ENCODE results near the gene IFT74.

Gene IFT74

DNA sequence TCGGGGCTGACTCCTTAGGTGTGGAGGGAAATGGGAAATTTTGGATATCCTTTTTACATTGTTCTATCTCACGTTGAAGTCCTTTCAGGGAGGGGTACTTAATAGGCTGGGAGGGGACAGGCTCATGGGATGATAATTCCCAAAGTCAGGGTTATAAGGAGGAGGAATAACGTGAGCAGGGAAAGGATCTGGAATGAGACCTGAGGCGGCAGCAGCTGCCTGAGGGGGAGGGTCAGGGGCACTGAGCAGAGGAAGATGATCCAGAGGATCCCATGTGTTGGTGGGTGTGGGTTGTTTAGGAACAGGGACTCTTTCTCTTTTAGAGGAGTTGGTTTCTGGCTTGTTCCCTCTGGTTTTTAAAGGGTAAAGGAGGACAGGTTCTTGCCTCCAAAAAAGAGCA lies 18.7 kb downstream of the IFT74 start:
- DNase-seq (ENCODE audit: low read depth), result no peak

DNA sequence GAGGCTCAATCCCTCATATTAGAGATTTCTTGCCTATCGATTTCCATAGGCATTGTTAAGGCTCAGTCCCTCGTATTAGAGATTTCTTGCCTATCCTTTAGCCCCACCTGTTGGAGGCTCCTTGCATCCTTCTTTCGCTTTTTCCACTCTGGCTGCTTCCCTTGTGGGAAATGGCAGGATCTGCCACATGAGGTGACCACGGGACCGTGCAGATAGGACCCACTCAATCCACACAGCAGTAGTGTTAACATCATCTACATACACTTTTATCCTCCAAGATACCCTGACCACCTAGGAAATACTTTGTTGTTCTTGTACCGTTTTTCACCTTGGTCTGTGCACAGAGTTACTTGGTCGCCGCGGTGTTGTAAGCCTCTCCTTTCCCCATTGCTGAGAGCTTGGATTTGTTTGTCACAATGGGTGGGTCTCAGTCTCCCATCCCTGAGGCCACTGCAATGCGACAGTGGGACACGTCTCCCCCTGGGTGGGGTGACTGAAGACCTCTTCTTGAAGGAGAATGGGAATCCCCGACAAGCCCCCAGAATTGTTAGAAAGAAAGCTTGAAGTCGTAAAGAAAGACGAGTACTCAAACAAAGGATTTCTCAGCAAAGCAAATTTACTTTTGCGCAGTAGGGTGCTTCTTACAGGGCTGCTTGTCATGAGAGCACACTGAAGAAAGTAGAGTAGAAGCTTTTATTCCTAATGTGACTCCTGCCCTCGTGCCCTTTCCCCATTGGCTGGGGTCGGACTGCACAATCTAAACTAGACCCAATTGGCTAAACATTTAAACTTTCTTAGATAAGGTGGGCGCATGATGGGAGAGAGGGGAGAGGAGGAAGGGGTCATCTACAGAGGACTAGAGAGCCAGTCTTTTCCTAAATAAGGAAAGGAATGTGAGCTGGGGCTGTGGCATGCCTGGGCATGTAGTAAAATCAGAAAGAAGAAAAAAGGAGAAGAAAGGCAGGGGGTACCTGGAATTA lies 19.8 kb downstream of the IFT74 start:
- DNase-seq (ENCODE audit: low read depth), result no peak

DNA sequence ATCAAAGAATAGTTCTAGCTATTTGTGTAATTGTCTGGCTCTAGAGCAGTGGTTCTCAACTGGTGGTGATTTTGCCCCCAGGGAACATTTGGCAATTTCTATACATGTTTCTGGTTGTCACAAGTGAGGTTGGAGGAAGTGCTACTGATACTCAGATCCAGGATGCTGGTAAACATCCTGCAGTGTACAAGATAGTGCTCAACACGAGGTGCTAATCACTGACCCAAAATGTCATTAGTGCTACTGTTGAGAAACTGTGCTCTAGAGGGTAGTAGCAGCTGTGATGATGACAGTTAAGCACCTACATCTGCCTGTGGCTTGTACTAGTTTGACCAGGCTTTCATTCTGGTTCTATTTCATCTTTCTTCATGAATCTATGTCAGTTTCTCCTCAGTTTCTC lies 27.1 kb downstream of the IFT74 start:
- no peak for DNase-seq (ENCODE audit: low read depth)

DNA sequence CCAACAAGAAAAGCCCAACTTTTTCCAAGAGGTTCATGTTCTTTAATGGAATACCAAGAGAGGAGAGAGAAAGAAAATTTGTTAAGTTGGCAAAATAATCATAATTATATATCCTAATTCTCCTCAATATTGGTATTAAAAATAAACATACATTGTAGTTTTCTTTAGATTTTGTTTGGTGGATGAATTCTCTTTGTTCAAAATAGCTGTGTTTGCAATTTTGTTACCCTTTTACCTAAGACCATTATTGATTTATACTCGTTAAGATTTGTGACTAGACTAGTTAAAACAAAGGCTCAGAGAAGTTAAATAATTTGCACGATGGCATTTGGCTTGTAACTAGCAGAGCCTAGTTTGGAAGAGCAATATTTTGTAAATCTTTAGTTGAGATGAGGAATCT lies 39.6 kb downstream of the IFT74 start:
- no peak for DNase-seq (ENCODE audit: low read depth)

DNA sequence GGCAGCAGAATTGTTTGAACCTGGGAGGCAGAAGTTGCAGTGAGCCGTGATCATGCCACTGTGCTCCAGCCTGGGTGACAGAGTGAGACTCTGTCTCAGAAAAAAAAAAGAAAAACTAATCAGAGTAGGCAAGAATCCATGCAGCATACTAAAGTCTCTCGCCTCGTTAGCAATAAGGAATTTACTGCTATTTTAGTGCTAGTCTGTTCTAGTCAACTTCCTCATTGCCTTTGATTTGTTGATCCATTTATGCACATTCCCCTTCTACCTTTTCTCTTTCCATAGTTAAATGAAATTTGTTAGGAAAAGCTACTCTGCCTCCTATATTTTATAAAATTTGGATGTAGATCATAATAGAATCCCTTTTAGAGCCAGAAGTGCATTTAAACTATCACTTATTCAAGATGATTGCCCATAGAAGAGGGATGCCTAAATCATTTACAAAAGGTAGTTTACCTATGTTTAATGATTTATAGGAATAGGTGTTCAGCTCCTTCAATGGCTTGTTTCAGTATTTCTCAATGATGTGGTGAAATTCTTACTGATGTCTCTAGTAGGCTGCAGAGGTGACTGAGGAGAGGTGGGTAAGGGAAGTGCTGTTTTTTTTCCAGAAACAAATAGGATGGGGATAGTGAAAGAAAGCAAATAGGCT lies 47.3 kb downstream of the IFT74 start:
- DNase-seq (ENCODE audit: low read depth), result no peak

DNA sequence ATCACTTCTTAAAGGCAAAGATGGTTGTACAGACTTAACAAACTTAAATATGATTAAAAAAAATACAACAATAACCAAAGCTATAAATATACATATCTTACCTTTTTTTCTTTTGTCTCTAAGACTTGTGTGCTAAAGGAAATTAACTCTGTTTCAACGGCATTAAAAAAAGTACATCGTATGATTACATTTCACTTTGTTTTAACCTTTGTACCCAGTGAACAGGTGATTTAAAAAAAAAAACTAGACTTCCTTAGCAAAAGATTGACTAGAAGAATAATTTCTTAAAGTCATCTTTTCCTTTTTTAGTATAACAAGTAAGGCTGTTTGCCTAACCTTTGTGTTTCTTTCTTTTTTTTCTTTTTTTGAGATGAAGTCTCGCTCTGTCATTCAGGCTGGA lies 49.3 kb downstream of the IFT74 start, which contains the start of gene LRRC19:
Gene LRRC19 (minus strand): TSS at position 182 of the 400 bp plus-strand sequence. CDS start 5,978 bp downstream, outside the sequence.
- DNase-seq (ENCODE audit: low read depth), result no peak

DNA sequence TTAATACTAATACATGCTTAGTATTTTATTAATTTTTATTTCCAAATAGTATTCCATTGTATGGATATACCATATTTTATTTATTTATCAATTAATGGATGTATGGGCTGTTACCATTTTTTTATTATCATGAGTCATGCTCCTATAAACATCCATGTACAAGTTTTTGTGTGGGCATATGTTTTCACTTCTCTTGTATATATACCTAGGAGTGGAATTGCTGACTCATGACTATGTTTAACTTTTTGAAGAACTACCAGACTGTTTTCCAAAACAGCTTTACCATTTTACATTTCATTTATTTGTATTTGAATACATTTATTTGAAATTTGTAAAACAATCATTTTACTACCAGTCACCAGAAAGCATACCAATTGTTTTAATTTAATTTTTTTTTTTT lies 63.4 kb downstream of the IFT74 start:
- DNase-seq (ENCODE audit: low read depth), result no peak

DNA sequence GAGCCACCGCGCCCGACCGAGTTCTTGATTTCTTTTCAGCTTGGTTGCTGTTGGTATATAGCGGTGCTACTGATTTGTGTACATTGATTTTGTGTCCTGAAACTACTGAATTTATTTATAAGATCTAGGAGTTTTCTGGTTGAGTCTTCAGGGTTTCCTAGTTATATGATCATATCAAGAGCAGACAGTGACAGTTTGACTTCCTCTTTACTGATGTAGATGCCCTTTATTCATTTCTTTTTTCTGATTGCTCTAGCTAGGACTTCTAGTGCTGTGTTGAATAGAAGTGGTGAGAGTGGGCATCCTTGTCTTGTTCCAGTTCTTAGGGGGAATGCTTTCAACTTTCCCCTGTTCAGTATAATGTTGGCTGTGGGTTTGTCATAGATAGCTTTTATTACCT lies 66.7 kb downstream of the IFT74 start:
- no peak for DNase-seq (ENCODE audit: low read depth)

DNA sequence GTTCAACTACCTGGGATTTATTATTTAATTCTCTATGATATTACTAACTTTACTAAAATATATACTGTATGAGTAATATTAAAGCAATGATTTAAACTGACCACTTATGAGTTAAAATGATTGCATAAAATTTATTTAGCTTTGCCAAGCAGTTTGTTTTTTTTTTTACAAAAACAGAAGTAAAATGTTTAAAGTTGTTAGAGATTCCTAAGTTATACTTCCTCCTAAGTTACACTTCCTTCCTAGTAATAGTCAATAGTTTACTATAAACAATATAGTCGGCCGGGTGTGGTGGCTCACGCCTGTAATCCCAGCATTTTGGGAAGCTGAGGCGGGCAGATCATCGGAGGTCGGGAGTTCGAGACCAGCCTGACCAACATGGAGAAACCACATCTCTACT lies 73.0 kb downstream of the IFT74 start:
- DNase-seq (ENCODE audit: low read depth), result no peak

DNA sequence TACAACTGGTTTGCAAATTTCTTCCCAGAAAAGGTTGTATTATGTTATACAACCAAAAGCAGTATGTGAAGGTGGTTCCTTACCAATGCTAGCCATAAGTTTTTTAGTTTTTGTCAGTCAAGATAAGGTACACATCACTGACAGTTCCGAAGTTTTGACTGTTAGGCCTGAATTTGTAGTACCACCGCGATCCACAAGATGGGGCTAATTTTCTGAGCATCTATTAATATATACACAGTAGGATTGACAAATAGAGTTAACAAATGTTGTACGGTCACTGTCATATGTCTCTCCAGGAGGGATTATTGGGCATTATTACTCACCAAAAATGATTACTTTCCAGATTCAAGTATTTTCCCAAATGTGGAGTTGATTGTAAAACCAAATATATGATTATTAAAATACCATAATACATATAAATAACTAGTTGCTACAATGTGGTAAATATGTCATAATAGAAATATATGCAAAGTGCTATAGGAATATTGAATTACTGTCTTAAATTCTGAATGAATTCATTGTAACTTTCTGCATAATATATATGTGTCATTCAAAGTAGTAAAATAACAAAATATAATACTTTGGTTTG lies 77.7 kb downstream of the IFT74 start:
- peak; percentile 7 for DNase-seq (ENCODE audit: low read depth)

DNA sequence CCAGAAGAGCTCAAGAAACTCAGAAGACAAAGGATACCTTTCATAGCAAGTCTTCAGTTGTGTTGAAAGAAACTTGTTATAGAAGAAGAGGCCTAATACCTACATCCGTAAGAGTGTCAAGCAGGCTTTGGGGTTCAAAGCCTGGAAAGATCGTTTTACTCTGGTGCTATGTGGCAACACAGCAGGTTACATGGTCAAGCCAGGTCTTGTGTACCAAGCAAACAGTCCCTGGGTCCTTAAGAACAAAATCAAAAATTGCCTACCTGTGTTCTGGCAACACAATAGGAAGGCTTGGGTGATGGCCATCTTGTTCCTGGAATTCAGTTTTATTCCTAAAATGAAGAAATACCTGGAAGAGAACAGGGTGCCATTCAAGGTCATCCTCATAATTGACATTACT lies 81.3 kb downstream of the IFT74 start:
- no peak for DNase-seq (ENCODE audit: low read depth)

DNA sequence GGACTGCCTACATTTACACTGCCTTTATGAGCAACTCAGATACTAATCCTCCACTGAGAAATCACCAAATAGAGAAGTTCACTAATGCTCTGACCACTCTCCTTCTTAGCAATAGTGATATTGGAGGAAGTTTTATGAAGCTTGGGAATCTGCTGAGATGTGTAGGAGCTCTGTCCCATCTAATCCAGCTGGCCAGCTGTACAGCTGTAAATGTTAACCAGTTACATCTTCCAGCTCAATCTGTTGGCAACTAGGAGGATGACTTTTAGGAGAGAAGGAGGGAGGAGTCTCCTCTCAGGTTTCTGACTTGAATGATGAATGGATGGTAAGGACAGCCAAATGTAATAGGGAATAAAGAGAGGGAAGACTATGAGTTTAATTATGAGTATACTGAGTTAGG lies 85.5 kb downstream of the IFT74 start:
- no peak for DNase-seq (ENCODE audit: low read depth)

DNA sequence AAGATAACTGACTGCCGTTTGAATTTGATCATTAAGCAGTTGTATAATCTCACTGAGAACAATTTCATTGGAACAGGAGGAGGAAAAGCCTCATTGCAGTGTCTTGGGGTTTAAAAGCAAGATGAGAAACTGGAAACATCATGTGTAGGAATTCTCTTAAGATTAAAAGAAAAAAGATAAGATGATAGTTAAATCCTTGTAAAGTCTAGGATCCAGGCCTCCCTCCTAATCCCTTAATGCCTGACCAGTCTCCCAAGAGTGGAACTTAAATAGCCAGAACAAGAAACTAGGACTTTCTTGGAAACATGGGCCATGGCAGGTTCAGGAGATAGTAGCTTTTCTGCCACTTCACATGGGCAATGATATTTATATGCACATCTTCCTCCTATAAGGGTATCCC lies 86.3 kb downstream of the IFT74 start:
- DNase-seq (ENCODE audit: low read depth), result no peak

DNA sequence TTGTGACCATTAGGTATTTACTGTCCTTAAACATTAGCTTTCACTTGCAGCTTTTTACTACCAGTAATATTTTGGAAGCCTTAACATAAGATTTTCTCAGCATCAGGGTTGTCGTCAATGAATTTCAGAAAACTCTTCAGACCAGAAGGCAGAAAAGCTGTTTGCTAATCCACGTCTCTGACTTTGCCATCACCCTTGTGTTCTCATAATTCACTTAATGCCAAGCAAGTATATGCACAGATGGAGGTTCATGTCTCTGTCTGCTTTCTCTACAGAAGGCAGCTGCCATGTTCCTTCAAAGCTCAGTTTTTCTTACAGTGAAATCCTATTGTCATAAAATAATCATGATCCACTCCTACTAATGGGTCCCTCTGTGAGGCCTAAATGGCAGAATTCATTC lies 87.0 kb downstream of the IFT74 start:
- no peak for DNase-seq (ENCODE audit: low read depth)

DNA sequence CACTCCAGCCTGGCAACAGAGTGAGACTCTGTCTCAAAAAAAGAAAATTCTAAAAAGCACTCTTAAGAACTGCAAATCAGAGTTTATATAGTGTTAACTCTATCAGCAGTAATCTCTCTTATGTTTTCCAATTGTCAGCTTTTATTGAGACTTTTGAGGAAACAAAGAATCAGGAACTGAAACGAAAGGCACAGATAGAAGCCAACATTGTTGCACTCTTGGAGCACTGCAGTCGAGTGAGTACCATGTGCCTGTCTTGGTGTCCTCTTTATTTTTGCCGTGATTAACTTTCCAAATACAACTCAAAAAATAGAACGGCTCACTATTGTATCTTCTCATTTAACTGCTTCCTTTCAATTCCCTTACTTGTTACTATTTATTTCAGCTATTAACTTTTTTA lies 90.9 kb downstream of the IFT74 start:
- DNase-seq (ENCODE audit: low read depth), result no peak

DNA sequence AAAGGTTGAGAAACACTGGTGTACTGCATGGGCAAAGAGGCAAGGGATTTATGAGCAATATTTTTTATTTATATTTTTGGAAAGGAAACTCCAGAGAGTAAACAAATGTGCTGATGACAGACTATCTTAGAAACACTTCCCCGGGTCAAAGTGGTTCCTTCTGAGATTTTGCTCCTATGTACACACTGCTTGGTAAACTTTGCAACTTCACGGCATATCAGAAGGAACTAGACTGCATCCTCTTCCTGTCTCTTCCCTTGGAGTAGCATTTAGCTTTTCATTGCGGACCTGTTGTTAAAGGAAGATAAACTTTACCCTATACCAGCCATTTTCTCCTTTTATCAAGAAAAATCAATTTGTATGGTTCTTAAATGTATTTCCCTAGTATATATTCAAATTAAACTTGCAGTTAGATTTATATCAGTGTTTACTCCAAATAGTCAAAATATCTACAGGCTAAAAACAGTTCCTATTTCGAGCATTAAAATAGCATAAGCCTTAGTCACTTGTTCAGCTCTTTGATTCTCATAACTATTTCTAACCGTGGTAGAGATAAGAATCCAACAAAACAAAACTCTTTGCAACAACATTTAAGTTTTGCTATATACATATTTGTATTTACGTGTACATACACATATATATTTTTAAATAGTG lies 97.3 kb downstream of the IFT74 start:
- DNase-seq (ENCODE audit: low read depth), result no peak

DNA sequence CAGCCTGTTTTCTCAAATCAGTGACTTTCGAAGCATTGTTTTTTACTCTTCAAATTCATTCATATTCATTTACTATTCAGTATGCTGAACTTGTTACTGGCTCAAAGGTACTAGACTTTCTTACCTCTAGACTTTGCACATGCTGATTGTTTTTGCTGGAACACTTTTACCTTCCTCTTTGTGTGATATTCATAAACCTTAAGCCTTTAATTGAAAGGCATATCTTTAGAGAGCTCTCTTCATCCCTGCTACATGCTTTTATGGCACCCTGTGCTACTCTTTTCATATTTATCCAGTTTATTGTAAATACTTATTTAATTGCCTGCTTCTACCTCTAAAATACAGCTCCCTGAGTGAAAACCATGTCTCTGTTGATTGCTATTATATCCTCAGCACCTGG lies 97.9 kb downstream of the IFT74 start:
- DNase-seq (ENCODE audit: low read depth), result no peak

DNA sequence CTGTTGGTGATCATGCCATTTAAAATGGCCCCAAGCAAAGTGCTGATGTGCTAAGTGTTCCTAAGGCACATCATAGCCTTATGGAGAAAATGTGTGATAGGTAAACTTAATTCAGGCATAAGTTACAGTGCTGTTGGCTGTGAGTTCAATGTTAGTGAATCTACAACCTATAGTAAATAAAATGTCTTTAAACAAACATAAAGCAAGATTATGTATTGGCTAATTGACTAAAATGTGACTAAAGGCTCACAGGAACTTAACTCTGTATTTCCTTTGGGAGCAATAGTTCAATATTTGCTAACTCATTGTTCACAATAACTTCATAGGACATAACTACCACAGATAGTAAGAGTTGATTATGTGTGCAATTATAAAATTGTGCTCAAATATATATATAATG lies 98.6 kb downstream of the IFT74 start:
- no peak for DNase-seq (ENCODE audit: low read depth)

DNA sequence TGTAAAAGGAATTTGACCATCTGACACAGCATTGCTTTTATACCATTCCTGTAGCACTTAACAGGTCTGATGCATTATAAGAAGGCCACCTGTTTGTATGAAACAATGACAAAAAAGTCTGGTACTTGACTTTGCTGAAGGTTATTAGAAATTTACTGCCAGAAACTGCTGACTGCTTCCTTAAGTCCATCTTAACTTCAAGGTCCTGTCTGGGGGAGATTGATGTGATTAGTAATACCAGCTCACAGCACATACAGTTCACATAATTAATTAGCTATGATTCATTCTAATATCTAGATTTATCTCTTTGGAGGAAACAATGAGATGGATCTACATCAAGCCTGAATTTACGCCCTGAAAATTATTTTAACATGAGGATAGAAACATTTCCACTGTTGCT lies 103.2 kb downstream of the IFT74 start:
- DNase-seq (ENCODE audit: low read depth), result no peak

DNA sequence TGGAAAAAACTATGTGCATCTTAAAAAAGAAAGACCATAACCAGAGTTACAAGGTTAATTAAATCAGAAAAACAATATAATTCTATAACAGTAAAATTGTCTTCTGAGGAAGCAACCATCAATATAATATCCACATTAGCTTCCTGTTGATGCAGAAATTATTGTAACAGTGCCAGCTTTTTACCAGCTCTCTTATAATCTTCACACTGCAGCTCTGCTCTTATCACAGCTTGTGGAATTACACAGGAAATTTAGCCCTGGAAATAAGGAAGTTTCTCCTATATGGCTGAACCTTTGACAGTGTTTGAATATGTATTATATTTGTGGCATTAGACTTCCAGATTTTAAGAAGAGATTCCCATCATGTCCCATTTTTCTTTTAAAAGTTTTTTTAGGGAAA lies 103.7 kb downstream of the IFT74 start:
- DNase-seq (ENCODE audit: low read depth), result no peak

DNA sequence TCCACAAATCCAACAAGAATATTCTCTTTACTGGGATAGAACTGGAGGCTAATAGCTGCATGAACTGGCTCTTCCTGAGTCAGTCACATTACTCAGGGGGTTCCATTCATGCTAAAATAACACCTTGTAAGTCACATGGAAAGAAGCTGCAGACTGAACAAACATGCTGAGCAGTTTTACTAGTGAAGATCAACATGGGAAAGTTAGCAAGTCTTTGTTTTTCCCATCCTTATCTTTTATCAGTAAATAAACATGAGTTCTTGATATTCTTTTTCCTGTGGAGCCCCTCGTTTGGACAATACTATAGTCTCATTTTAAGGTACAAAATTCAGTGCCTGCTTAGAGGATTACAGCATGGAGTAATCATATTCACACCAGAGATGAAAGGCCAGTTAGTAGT lies 109.1 kb downstream of the IFT74 start:
- DNase-seq (ENCODE audit: low read depth), result no peak
